ENCODE results near the gene PTGES. TPM values are rescaled to one million over a fixed set of nuclear protein-coding genes. Genes with fewer than 3 reads are reported as not detected.
A peak's percentile ranks its signal among the peaks of the same experiment; 100 is the strongest.

The PTGES gene
- total RNA-seq, 1 experiment from 2014 or later = 2.4 TPM

GRCh38 chr9:129713402-129713679, 39.5 kb downstream of the PTGES start:
- H2AFZ ChIP-seq (ENCODE audit: low read length) = no peak overlapping the region
- no peak overlapping the region for H3K27ac ChIP-seq (ENCODE audit: insufficient read length, low read depth, low read length)
- no peaks in the 10 kb centered on the region for H3K9me3 Mint-ChIP-seq
- peaks cover 7 to 31% of the 10 kb centered on the region in 2 experiments for H3K4me1 Mint-ChIP-seq
- no peaks in the 10 kb centered on the region for H3K79me1 ChIP-seq (ENCODE audit: insufficient read depth, low read depth, low read length, poor library complexity, severe bottlenecking)
- H3K27me3 Mint-ChIP-seq (ENCODE audit: low read depth) = no peaks in the 10 kb centered on the region; the same call in 1 of the 2 replicates
- H3K27me3 ChIP-seq (ENCODE audit: insufficient read depth, low read length) = no peaks in the 10 kb centered on the region
- H4K91ac ChIP-seq (ENCODE audit: insufficient read length, low read depth, low read length) = no peak overlapping the region
- no peak overlapping the region for H3K27ac Mint-ChIP-seq
- H2BK120ac ChIP-seq (ENCODE audit: low read depth, low read length, poor library complexity, severe bottlenecking) = no peak overlapping the region
- no peak overlapping the region for H3T11ph ChIP-seq (ENCODE audit: low read length)
- no peak overlapping the region for H2BK20ac ChIP-seq (ENCODE audit: low read depth, low read length, poor library complexity, severe bottlenecking)
- no peak overlapping the region for H4K8ac ChIP-seq (replicated peaks; ENCODE audit: insufficient read length, low read depth, low read length)
- no peaks in the 10 kb centered on the region for H3K79me2 ChIP-seq (ENCODE audit: insufficient read depth, low read length)
- H3K9me3 ChIP-seq (ENCODE audit: control insufficient read depth, low read depth, low read length) = no peaks in the 10 kb centered on the region
- no peak overlapping the region for H4K5ac ChIP-seq (ENCODE audit: insufficient read length, low read depth, low read length)
- no peak overlapping the region for H2BK12ac ChIP-seq (ENCODE audit: insufficient read length, low read depth, low read length)
- TF ChIP-seq CTCF (conservative IDR thresholded peaks at IDR 0.05) = no peak
- no peaks in the 10 kb centered on the region for H4K20me1 ChIP-seq (ENCODE audit: control insufficient read depth, insufficient read depth, insufficient read length)
- no peak overlapping the region for H3K4ac ChIP-seq (ENCODE audit: low read depth, low read length)
- no peaks in the 10 kb centered on the region for H3K36me3 Mint-ChIP-seq (ENCODE audit: insufficient read depth in 1 of 3, low read depth in 3 of 3)
- no peak overlapping the region for H2BK15ac ChIP-seq (ENCODE audit: low read depth, low read length)
- WGBS (ENCODE audit: extremely low coverage, insufficient read length, low lambda C conversion rate) = no CpG with 5 or more reads among the region's 10 CpGs
- no peak overlapping the region for H2BK5ac ChIP-seq (ENCODE audit: insufficient read length, low read length)
- no peaks in the 10 kb centered on the region for H3K4me1 ChIP-seq (ENCODE audit: insufficient read depth, low read length)
- no peak overlapping the region for H3K9ac ChIP-seq (ENCODE audit: extremely low read depth, insufficient read length, low read length)
- H3K18ac ChIP-seq (ENCODE audit: insufficient read length, low read depth, low read length) = no peak overlapping the region
- 0 out of 5 replicates have a peak overlapping the region, but pooled peaks of 1 of the 2 experiments have one; percentile 39 for H3K4me3 Mint-ChIP-seq
- no peak overlapping the region for H3K4me2 ChIP-seq (ENCODE audit: insufficient read depth, insufficient read length, low read length)
- no peak overlapping the region for H3K14ac ChIP-seq (ENCODE audit: insufficient read depth, low read length)
- DNase-seq = peak; percentile 26
- no peaks in the 10 kb centered on the region for H3K23me2 ChIP-seq (ENCODE audit: insufficient read length, low read depth, low read length, poor library complexity, severe bottlenecking)
- H3K23ac ChIP-seq (ENCODE audit: insufficient read length, low read depth, low read length) = no peak overlapping the region
- no peak overlapping the region for H2AK5ac ChIP-seq (ENCODE audit: insufficient read length, low read length)
- no peak overlapping the region for H3K56ac ChIP-seq (ENCODE audit: insufficient read length, low read depth, low read length)

Data from H9 (cell line).